GM12872 (cell line): ENCODE measurements around the gene CACNA2D4.

Experiments
- CTCF ChIP-seq: IDR thresholded peaks from 3 replicates; pipeline ENCODE4 v1.5.1; 2011; ENCODE audit warnings: low read depth, mild to moderate bottlenecking, low read length, moderate library complexity; ENCODE audit not compliant: insufficient read depth

The CACNA2D4 gene

GRCh38 chr12:1799882-1800400 is 118.5 kb downstream of the CACNA2D4 start:
- TF ChIP-seq CTCF: no peak

DNA sequence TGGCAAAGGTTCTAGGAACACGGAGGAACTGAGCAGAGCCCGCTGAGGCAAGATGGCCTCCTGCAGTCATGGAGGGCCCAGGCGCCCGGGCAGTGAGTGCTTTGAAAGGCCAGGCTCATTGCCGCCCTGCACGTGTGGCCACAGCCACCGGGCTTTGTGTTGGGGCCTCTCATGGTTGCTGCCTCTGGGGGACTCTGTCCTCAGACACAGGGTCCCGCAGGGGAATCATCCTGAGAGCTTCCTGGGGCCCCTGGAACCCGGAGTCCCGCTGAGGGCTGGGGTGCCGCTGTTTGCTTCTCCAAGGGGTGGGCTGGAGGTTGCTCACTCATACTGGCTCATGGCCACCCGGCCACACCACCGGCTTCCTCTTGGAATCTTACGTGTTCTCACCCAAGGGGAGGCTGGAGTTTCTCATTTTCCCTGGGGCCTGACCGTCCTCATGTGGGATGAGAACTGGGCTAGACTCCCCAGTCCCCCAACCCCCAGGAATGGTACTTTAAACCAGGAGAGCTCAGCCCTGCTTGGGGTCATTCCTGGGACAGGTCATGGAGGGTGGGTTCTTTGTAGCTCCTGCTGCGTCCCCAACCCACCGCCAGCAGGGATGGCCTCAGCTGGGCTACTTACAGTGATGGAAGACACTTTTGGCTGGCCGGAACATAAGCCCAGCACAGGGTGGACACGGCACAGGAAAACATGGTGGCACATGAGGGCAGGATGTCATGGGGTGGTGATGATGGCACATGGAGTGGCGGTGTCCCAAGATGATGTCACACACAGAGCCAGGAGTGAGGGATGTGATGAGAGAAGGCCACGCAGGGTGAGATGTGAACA is 119.2 kb downstream of the CACNA2D4 start:
- TF ChIP-seq CTCF: no peak

DNA sequence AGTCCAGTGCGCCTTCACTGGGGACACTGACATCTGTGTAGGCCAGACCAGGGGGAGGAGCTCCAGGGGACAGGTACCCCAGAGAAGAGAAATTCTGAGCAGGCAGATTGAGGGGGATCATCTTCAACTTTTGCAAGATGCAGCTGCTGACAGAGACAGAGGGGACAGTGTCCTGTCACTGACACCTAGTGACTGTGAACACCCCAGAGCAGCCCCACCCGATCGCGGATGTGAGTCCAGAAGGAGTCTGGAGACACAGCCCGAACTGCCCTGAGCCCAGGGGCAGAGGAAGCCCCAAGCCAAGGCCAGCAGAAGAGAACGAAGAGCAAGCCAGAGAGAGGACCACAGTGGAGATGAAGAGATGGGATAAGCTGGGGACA is 119.8 kb downstream of the CACNA2D4 start:
- no peak for TF ChIP-seq CTCF

DNA sequence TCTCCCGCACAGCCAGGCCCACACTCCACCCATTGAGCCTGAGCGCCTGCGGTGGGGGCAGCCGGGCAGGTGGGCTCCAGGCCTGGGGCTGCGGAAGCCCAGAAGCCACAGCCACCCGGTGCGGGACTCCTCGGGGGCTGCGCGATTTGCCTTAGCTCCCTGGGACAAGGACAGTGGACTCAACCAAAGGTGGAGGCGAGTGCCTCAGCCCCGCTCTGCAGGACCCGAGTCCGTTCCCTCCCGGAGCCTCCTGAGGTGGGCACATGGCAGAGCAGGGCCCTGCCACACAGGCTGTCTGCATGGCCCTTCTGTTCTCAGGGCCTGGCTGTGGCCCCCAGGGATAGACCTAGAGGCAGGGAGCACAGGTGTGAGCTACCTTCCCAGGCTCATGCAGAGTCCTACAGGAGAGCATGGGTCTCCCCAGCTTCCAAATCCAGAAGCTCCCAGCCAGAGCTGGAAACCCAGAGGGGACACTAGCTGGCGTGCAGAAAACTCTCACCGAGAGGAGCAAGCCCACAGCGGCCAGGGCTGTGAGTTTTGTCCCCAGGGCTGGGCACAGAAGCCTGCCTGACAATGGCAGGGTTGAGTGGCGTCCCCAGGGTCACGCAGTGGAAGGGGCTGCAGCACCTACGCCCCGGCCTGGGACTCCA is 120.3 kb downstream of the CACNA2D4 start:
- TF ChIP-seq CTCF: no peak

DNA sequence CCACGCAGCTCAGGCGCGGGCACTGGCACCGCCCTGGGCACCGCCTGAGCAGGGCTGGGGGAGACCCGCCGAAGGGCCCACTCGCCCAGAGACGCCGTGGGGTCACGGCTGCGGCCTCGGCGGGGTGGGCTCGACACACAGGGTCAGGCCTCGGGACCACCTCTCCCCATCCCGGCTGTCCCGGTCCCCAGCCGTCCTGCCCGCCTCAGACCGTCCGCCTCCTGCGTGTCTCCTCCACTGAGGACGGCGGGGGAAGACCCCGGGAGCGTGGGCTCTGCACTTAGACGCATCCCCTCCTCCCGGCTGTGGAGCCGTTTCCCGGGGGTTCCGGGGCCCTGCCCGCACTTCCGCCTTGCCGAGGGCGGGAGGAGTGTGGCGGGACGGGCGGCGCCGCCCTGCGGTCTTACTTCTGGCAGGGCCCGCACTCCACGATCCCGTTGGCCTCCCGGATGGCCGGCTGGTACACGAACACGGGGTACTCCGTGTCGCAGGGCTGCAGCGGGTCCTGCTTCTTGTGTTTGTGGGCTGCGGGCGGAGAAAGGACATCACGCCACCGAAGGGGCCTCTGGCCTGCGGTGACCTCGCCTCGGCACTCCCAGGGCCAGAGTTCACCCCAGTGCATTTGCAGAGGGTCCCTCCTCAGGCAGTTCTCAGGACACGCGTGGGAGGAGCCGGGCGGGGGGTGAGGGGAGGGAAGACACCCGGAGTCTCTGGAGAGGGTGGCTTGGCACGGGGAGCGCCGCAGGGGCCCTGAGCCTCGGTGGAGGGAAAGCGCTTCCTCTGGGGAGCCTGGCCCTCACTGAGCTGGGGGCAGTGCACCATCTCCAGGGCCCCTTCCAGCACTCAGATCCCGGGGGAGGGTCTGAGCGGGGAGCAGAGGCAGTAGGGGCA is 121.2 kb downstream of the CACNA2D4 start:
- TF ChIP-seq CTCF: no peak

DNA sequence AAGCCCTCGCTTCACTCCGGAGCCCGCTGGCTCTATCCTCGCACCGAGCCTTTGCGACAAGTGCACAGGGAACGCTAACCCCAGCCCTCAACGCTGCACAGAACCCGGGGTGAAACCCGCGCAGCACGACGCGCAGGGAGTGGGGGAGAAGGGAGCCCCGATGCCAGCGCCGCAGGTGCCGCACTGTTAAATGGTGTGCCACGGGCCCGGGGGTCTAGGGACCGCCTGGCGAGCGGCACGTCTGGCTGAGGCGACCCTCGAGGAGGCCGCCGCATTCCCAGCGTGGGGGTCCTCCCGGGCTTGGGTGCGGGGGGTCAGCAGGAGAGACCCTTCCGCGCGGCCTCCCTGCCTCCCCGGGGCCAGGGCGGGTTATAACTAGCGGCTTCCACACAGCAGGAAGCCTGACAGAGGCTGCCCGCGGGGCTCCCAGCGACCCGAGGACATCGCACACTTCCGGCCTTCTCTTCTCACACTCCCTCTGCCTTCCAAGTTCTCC is 121.9 kb downstream of the CACNA2D4 start:
- TF ChIP-seq CTCF: no peak
